Stimulated activated CD4-positive, alpha-beta T cell treated with anti-CD3 and anti-CD28 coated beads, Interleukin-4, amount 100 ng/mL, for 24 hours (primary cell): ENCODE measurements around the gene DCAF12.
A peak's percentile ranks its signal among the peaks of the same experiment; 100 is the strongest.
"Not testable (repeated sequence)": the region's sequence is repeated elsewhere in the genome, so short reads cannot be mapped to it uniquely, and the experiment has no call there.

ENCODE experiments used
- DNase-seq: peaks from one replicate; pipeline ENCODE4 v3.0.0-alpha.2; 2020

The DCAF12 gene

DNA sequence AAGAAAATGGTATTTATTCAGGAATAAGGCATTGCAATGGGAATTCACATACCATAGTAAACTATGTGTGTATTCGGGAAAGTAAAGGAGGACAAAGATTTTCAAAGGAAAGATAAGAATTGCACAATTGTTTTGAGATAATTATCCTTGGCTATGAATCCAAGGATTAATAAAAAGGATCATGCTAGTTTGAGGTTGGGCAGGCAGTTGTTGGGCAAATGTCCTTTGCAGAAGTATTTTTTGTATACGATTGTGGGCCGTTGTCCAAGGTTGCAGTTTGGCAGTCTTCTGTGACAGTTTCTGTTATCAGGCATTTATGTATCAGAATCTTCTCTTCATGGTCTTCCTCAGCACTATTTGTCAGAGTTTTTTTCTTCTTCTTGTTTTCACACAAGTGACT lies 67.2 kb downstream of the DCAF12 start:
- DNase-seq: no peak

DNA sequence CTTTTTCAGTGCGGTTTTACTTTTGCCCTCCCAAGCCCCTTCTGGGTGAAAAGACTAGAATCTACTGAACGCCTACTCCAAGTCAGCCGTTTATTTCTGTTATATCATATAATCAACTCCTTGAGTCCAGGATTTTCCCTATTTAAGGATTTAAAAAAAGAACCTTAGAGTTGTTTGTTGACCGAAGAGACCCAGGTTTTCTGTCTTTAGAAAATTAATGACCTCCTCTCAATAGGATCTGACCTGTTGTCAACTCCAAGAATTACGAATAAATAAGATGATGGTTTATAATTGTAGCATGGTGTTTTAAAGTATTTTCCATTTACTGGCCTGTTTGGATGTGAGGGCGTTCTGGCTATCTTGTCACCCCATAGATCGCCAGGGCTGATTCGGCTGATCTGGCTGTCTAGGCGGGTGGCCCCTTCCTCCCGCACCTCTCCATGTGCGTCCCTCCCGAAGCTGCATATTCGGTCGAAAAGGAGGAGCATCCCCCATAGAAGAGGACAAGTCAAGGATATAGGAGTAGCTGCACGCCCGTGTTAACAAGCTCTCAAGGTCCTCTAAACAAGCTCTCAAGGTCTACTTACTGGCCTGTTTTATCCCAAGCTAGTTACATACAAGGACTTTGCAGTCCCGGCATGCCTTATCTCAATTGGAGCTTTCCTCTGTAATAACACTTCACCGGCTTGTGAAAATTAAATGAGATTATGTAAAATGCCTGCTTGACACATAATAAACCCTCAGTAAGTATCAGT lies 76.7 kb downstream of the DCAF12 start:
- DNase-seq: no peak

DNA sequence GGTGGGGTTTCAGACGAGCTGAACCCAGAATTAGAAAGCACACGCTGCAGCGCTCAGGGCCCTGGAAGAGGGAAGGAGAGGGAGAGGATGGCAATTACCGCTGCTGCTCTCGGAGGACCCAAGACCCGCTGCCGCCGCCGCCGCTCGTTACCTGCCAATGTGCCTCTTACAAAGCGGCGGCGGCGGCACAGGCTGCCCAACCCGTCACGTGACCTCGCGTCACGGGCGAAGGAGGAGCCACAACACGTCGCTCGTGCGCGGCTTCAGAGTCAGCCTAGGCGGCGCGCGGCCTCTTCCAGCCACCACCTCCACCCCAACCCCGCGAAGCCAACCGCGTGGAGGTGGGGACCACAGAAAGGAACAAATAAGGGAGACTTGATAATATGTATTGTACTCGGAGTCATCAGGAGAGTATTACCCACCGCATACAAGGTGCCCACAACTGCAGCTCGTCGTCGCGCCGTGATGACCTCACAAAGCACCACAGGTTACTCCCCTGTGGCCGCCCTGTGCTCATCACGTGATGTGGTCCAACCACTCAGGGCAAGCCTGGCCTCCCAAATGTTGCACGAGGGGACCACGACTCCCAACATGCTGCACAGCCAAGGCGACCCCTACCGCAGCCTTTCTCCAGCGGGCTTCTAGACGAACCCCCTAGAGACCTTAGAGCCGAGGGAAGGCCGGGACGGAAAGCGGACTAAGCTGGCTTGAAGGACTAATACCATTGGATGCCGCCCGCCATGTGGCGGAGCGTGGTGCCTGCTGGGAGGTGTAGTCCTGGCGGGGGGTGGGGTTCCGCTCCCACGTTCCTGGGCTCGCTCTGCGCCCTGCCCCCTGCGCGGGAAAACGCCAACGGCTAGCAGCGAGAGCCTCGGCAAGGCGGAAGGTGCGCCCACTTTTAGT lies 77.5 kb downstream of the DCAF12 start, which contains the start of gene UBAP2:
TSS of gene UBAP2 (minus strand) at position 161 of the 903 bp plus-strand sequence. CDS start 31,739 bp downstream, outside the sequence.
- peak; percentile 97 for DNase-seq

DNA sequence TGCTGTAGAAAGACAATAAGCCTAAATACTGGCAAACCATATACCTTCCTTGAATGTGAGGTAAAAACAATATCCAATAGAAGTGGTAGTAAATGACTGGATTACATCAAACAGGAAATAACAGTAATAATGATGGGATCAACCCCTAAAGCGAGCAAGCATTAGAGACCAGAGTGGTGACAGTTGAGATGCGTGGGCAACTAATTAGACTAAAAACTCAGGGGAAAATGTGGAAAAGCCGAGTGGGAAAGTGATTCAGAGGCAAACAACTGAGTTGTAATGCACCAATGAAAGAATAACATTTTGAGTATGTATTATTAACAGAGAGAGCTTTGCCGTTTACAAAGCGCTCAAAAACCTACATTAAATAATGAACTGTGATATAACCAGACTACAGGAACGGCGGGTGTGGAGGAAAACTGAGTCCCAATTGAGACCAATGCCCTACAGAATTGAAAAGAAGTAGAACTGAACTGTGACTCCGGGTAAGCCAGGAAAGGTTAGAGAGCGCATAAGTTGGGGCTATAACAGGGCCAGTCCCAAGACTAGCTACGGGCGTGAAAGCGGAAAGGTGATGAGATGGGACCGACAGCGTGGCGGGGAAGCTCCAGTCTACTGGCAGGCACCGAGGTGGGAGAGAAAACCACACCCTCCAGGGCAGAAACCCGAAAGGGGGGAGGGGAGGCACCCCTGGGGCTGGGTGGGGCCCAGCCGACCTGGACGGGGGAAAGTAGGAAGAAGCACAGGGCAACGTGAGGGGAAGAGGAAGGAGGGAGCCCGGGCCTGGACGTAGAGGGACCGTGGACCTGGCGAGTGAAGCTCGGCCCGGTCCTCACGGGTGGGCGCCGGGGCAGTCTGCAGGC lies 78.4 kb downstream of the DCAF12 start:
- peak; percentile 61 for DNase-seq

DNA sequence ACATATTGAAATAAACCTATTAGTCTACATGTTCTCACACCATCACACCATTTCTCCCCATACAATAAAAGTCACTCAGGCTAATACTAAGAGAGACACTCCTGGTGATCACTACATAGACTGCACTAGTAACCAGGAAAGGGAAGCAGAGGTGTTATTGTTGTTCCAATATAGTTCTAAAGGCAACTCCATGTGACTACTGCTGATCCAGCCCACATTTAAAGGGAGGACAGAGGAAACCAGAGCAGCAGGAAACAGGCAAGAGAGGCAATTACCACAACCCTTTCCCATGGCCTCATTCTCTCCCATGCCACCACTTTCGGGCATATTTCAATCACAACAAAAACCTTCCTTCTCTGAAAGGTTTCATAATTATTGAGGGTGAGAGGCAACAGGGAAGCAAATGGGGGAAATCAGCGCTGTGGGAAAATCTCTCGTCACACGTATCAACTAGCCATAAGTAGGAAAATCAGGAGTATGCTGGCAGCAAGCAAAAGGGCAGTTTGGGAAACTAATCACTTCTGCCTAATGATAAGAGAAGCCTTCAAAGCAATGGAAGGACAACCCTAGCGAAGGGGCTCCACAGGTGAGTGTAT lies 79.6 kb downstream of the DCAF12 start:
- DNase-seq: no peak

DNA sequence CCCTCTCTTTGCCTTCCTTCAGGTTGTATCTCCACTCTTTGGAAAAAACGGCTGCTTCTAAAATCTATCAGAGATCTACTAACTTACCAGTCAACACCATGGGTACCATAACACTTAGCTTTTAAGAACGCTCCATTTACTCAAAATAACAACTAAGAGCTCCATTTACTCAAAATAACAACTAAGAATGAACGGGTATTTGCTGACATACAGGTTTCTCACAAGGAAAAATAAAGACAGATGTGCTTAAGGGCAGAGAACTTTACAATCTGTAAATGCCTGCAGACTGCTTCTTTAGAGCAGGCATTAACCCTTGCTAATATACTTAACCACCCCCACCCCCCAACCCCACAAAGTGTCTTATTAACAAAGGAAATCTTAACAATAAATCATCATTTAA lies 80.6 kb downstream of the DCAF12 start:
- no peak for DNase-seq

DNA sequence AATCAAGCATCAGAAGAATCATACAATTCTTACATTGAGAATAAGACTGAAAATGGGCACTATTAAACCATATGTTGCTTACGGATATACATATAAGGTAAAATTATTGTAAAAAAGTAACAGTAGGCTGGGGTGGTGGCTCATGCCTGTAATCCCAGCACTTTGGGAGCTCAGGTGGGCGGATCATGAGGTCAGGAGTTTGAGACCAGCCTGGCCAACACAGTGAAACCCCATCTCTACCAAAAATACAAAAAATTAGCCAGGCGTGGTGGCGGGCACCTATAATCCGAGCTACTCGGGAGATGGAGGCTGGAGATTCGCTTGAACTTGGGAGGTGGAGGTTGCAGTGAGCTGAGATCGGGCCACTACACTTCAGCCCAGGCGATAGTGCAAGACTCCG lies 84.4 kb downstream of the DCAF12 start:
- DNase-seq: not testable (repeated sequence)

DNA sequence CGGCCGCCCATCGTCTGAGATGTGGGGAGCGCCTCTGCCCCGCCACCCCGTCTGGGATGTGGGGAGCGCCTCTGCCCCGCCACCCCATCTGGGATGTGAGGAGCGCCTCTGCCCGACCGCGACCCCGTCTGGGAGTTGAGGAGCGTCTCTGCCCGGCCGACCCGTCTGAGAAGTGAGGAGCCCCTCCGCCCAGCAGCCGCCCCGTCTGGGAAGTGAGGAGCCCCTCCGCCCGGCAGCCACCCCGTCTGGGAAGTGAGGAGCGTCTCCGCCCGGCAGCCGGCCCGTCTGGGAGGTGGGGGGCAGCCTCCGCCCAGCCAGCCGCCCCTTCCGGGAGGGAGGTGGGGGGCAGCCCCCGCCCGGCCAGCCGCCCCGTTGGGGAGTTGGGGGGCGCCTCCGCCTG lies 87.6 kb downstream of the DCAF12 start:
- DNase-seq: not testable (repeated sequence)

DNA sequence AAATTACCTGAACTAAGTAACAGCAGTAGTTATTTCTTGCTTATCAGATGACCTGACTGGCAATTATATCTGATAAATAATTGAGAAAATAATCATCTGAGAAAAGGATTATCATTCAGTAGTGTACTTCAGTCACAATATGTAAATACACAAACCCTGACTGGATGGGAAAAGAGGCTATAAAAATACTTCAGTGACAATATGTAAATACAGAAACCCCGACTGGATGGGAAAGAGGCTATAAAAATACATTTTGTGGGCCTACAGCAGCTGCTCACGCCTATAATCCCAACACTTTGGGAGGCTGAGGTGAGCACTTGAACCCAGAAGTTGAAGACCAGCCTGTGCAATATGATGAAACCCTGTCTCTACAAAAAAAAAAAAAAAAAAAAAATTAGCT lies 88.9 kb downstream of the DCAF12 start:
- DNase-seq: no peak

DNA sequence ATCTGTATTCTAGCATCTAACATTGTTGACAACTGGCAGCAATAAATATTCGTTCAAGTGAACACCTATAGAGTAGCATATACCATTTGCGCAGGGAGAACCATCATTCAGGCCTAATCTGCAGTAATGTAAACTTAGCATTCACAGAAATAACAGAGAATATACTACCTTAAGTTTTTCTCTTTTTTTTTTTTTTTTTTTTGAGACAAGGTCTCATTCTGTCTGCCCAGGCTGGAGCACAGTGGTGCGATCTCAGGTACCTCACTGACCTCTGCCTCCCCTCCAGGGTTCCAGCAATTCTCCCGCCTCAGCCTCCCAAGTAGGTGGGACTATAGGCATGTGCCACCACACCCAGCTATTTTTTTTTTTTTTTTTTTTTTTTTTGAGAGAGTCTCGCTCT lies 89.9 kb downstream of the DCAF12 start:
- no peak for DNase-seq
